Tibial nerve (tissue), 3 donors: ENCODE results near the gene ZNF14.

Experiments used
- POLR2A ChIP-seq, 2 donors: fragments of 450-650 bp; IDR thresholded peaks; one replicate each; pipeline ENCODE4 v1.6.1; 2017; ENCODE audit warnings: antibody characterized with exemption in 2 of 2, mild to moderate bottlenecking in 2 of 2, moderate library complexity in 2 of 2
- TF ChIP-seq, protein P1 (sequence below), 5 experiments: fragments of 200-600 bp in 3 of 5; fragments of 450-650 bp in 2 of 5; sonication (generic) in 3 of 5; IDR thresholded peaks; one replicate each; pipeline ENCODE4 v1.5.1; 2016 to 2019; ENCODE audit warnings: antibody characterized with exemption in 5 of 5, mild to moderate bottlenecking in 3 of 5, moderate library complexity in 2 of 5

DNA sequence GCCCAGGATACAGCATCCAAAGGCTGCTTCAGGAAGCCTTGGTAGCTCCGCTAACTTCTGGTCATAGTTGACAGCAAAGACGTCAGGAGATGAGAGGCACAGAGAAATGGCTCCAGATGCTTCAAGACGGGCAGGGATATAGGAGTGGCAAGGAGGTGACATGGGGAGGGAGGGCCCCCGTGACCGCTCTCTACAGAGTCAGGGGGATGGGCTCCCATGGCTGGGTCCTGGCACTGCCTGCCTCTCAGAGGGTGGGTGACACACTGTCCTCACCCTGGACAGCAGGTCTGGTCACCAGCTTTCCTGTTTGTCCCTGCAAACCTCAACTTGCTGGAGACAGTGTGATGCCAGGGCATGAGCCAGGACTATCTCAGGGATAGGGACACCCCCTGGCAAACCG is 10.3 kb upstream of the ZNF14 start:
- TF ChIP-seq, protein P1, sequence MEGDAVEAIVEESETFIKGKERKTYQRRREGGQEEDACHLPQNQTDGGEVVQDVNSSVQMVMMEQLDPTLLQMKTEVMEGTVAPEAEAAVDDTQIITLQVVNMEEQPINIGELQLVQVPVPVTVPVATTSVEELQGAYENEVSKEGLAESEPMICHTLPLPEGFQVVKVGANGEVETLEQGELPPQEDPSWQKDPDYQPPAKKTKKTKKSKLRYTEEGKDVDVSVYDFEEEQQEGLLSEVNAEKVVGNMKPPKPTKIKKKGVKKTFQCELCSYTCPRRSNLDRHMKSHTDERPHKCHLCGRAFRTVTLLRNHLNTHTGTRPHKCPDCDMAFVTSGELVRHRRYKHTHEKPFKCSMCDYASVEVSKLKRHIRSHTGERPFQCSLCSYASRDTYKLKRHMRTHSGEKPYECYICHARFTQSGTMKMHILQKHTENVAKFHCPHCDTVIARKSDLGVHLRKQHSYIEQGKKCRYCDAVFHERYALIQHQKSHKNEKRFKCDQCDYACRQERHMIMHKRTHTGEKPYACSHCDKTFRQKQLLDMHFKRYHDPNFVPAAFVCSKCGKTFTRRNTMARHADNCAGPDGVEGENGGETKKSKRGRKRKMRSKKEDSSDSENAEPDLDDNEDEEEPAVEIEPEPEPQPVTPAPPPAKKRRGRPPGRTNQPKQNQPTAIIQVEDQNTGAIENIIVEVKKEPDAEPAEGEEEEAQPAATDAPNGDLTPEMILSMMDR (IDR thresholded peaks at IDR 0.05): no peak
- no peak for TF ChIP-seq POLR2A (IDR thresholded peaks at IDR 0.05)
